GM23338 (cell line): ENCODE results near the gene AP1S2. TPM values are rescaled to one million over a fixed set of nuclear protein-coding genes. Genes with fewer than 3 reads are reported as not detected.
A peak's percentile ranks its signal among the peaks of the same experiment; 100 is the strongest.

Source experiments
- ATAC-seq: fragments of 200-7000 bp; cut with Tn5 transposase; 3 replicates; pipeline ENCODE4 v1.9.1; 2020
- DNase-seq: peaks from one replicate; pipeline ENCODE4 v3.0.0-alpha.2; 2015; ENCODE audit warnings: low spot score
- H2AFZ ChIP-seq: fragments of 200-600 bp; sonication (generic); 2 replicates; pipeline ENCODE4 v1.8.0; 2016; ENCODE audit warnings: antibody characterized with exemption, mild to moderate bottlenecking, moderate library complexity
- H3F3A ChIP-seq: fragments of 200-600 bp; sonication (generic); replicated peaks from 2 replicates; pipeline ENCODE4 v1.8.0; 2017; ENCODE audit warnings: antibody characterized with exemption, mixed run types, low read depth
- H3K27ac ChIP-seq: fragments of 200-600 bp; sonication (generic); 2 replicates; pipeline ENCODE4 v1.6.1; 2016; ENCODE audit warnings: low read depth
- H3K27me3 ChIP-seq: fragments of 200-600 bp; sonication (generic); 2 replicates; pipeline ENCODE4 v1.8.0; 2016; ENCODE audit warnings: mild to moderate bottlenecking, mixed run types, moderate library complexity; ENCODE audit not compliant: insufficient read depth
- H3K36me3 ChIP-seq: fragments of 200-600 bp; sonication (generic); 2 replicates; pipeline ENCODE4 v1.8.0; 2016; ENCODE audit warnings: mild to moderate bottlenecking; ENCODE audit not compliant: insufficient read depth
- H3K4me1 ChIP-seq: fragments of 200-600 bp; sonication (generic); 2 replicates; pipeline ENCODE4 v1.8.0; 2016; ENCODE audit warnings: mild to moderate bottlenecking, moderate library complexity; ENCODE audit not compliant: insufficient read depth
- H3K4me2 ChIP-seq: fragments of 200-600 bp; sonication (generic); 2 replicates; pipeline ENCODE4 v1.7.1; 2017; ENCODE audit warnings: mixed run types
- H3K4me3 ChIP-seq: fragments of 200-600 bp; sonication (generic); 2 replicates; pipeline ENCODE4 v1.6.1; 2016; ENCODE audit warnings: mixed run types
- H3K79me2 ChIP-seq: fragments of 200-600 bp; sonication (generic); replicated peaks from 2 replicates; pipeline ENCODE4 v1.8.0; 2017; ENCODE audit warnings: mild to moderate bottlenecking; ENCODE audit not compliant: insufficient read depth
- H3K9me2 ChIP-seq: fragments of 200-600 bp; sonication (generic); 2 replicates; pipeline ENCODE4 v1.8.0; 2017; ENCODE audit not compliant: insufficient read depth
- H4K20me1 ChIP-seq: fragments of 200-600 bp; sonication (generic); replicated peaks from 2 replicates; pipeline ENCODE4 v1.8.0; 2017; ENCODE audit warnings: mild to moderate bottlenecking; ENCODE audit not compliant: insufficient read depth
- H3K27ac Mint-ChIP-seq: 2 replicates; pipeline ENCODE4 v1.8.0; 2020; ENCODE audit warnings: inconsistent platforms, mild to moderate bottlenecking, moderate library complexity, mixed read lengths
- H3K27me3 Mint-ChIP-seq: 3 replicates; pipeline ENCODE4 v1.8.0; 2022; ENCODE audit warnings: low read depth, mild to moderate bottlenecking, moderate library complexity, mixed read lengths, inconsistent platforms; ENCODE audit not compliant: insufficient read depth, poor library complexity
- H3K36me3 Mint-ChIP-seq: 3 replicates; pipeline ENCODE4 v1.8.0; 2021; ENCODE audit warnings: low read depth, mild to moderate bottlenecking, inconsistent platforms, moderate library complexity, mixed read lengths
- H3K4me1 Mint-ChIP-seq: 3 replicates; pipeline ENCODE4 v1.8.0; 2020; ENCODE audit warnings: mild to moderate bottlenecking, inconsistent platforms, mixed read lengths
- H3K4me3 Mint-ChIP-seq: 3 replicates; pipeline ENCODE4 v1.8.0; 2021; ENCODE audit warnings: moderate library complexity, mild to moderate bottlenecking, inconsistent platforms, mixed read lengths
- H3K9me3 Mint-ChIP-seq: 3 replicates; pipeline ENCODE4 v1.8.0; 2020; ENCODE audit warnings: moderate library complexity, mild to moderate bottlenecking, inconsistent platforms, mixed read lengths
- CTCF ChIP-seq, 2 experiments: fragments of 200-600 bp in 1 of 2; sonication (generic) in 1 of 2; conservative IDR thresholded peaks; 2 replicates each; pipeline versions ENCODE4 v1.5.1 to v1.6.1; 2016 to 2017; ENCODE audit warnings: antibody characterized with exemption in 2 of 2, low read depth in 2 of 2, mild to moderate bottlenecking in 2 of 2, moderate library complexity in 1 of 2
- EZH2phosphoT487 ChIP-seq: fragments of 200-600 bp; sonication (generic); IDR thresholded peaks from one replicate; pipeline ENCODE4 v1.8.1; 2018; ENCODE audit warnings: antibody characterized with exemption; ENCODE audit not compliant: unreplicated experiment
- POLR2AphosphoS5 ChIP-seq: IDR thresholded peaks from 2 replicates; pipeline ENCODE4 v1.6.1; 2016; ENCODE audit warnings: antibody characterized with exemption, low read depth
- REST ChIP-seq: IDR thresholded peaks from one replicate; pipeline ENCODE4 v1.6.1; 2018; ENCODE audit warnings: antibody characterized with exemption; ENCODE audit not compliant: unreplicated experiment
- STAT1 ChIP-seq: IDR thresholded peaks from one replicate; pipeline ENCODE4 v1.6.1; 2016; ENCODE audit warnings: antibody characterized with exemption; ENCODE audit not compliant: unreplicated experiment
- ZNF331 ChIP-seq: fragments of 250-450 bp; sonication (Bioruptor Pico); IDR thresholded peaks from 2 replicates; pipeline ENCODE4 v1.5.0; 2020; ENCODE audit warnings: low read depth, mild to moderate bottlenecking, moderate library complexity
- polyA plus RNA-seq: library from polyadenylated mRNA; unstranded; fragments of >200 nt; fragmentation: Nextera tagmentation; extraction: Ambion mirVana; gene quantifications from 2 replicates; pipeline ENCODE4 v1.2.1, GENCODE V29; 2016
- total RNA-seq: library from RNA; depleted of rRNA; stranded (reverse); fragments of >200 nt; shearing (Covaris generic); gene quantifications from 2 replicates; pipeline ENCODE4 v1.2.3, GENCODE V29; 2014

The AP1S2 gene
- total and polyA plus RNA-seq, 2 experiments from 2014 or later = 160 to 251 TPM

GRCh38 chrX:15858051-15858450, 3.4 kb upstream of the AP1S2 start:
- Histone ChIP-seq H3K79me2 (peaks cover 13% of the 10 kb centered on the region), H3F3A (no peaks in the 10 kb centered on the region), H3K4me1 (peaks cover 11% of the 10 kb centered on the region), H3K4me2 (no peak overlapping the region), H3K36me3 (no peaks in the 10 kb centered on the region), H3K27me3 (no peaks in the 10 kb centered on the region), H3K27ac (no peak overlapping the region), H2AFZ (no peak overlapping the region), H4K20me1 (no peaks in the 10 kb centered on the region), H3K9me2 (no peaks in the 10 kb centered on the region), H3K4me3 (no peak overlapping the region)
- Mint-ChIP-seq H3K4me3 (no peak overlapping the region), H3K36me3 (peaks cover 6% of the 10 kb centered on the region; the same call in 2 of the 3 replicates), H3K27me3 (no peaks in the 10 kb centered on the region), H3K4me1 (peaks cover 10% of the 10 kb centered on the region), H3K9me3 (no peaks in the 10 kb centered on the region; the same call in 2 of the 3 replicates), H3K27ac (no peak overlapping the region)
- ATAC-seq = no peak
- no peak for DNase-seq
- TF ChIP-seq EZH2phosphoT487 (no peak), CTCF (conservative IDR thresholded peaks at IDR 0.05; ENCODE audit: low read depth in 2 of 2) (no peak), POLR2AphosphoS5 (no peak)

- H3K27ac Mint-ChIP-seq = peak overlapping the region; percentile 87
- Histone ChIP-seq H3K9me2 (no peaks in the 10 kb centered on the region), H2AFZ (no peak overlapping the region), H3K27me3 (no peaks in the 10 kb centered on the region), H3K4me3 (peak overlapping the region; percentile 83; the same call in 1 of the 2 replicates), H3K36me3 (peaks cover 5% of the 10 kb centered on the region; the same call in 1 of the 2 replicates), H3K27ac (no peak overlapping the region), H3F3A (no peaks in the 10 kb centered on the region), H4K20me1 (no peaks in the 10 kb centered on the region), H3K4me1 (peaks cover 15% of the 10 kb centered on the region), H3K79me2 (peaks cover 27% of the 10 kb centered on the region), H3K4me2 (peak overlapping the region; percentile 88)
- TF ChIP-seq ZNF331 (no peak), CTCF (conservative IDR thresholded peaks at IDR 0.05; ENCODE audit: low read depth in 2 of 2) (no peak)
- H3K4me1 Mint-ChIP-seq = peaks cover 15% of the 10 kb centered on the region
- no peak for ATAC-seq
- peak overlapping the region; percentile 90 for H3K4me3 Mint-ChIP-seq
- no peaks in the 10 kb centered on the region; the same call in 2 of the 3 replicates for H3K9me3 Mint-ChIP-seq
- no peak for DNase-seq
- no peaks in the 10 kb centered on the region for H3K27me3 Mint-ChIP-seq
- H3K36me3 Mint-ChIP-seq = peaks cover 16% of the 10 kb centered on the region
Measured at GRCh38 chrX:15856636-15857035, 2.0 kb upstream of the AP1S2 start.

GRCh38 chrX:15856222-15856587, 1.6 kb upstream of the AP1S2 start:
- Mint-ChIP-seq H3K4me1 (peaks cover 17% of the 10 kb centered on the region), H3K27me3 (no peaks in the 10 kb centered on the region), H3K4me3 (peak overlapping the region; percentile 90), H3K36me3 (peaks cover 21% of the 10 kb centered on the region), H3K9me3 (no peaks in the 10 kb centered on the region; the same call in 2 of the 3 replicates), H3K27ac (peak overlapping the region; percentile 87)
- Histone ChIP-seq H2AFZ (no peak overlapping the region), H3K4me3 (peak overlapping the region; percentile 83), H3K27me3 (no peaks in the 10 kb centered on the region), H3K36me3 (peaks cover 6% of the 10 kb centered on the region; the same call in 1 of the 2 replicates), H3K4me1 (peaks cover 19% of the 10 kb centered on the region), H3K4me2 (peak overlapping the region; percentile 88), H3K9me2 (no peaks in the 10 kb centered on the region), H3F3A (no peaks in the 10 kb centered on the region), H3K79me2 (peaks cover 31% of the 10 kb centered on the region), H3K27ac (no peak overlapping the region), H4K20me1 (no peaks in the 10 kb centered on the region)
- no peak for ATAC-seq
- DNase-seq = no peak
- no peak for TF ChIP-seq STAT1
- no peak for TF ChIP-seq REST
